Measurements from ENCODE around the gene PDE4B.

DNA sequence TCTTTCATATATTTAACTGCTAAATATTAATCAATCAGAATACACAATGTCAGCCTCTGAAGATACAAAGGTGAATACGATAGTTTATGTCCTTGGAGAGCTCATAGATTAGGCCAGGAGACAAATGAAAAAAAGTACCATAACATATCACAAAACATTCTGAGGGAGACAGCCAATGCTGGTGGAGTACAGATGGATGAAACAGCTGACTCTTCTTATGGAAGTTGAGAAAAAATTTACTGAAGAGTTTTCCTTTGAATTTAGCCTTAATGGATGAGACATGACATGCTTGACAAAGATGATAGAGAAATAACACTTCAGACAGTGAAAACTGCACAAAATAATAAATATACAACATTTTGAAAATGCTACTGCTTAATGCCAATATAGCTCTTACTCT, 193.5 kb downstream of the PDE4B start:
- TF ChIP-seq, protein P1, sequence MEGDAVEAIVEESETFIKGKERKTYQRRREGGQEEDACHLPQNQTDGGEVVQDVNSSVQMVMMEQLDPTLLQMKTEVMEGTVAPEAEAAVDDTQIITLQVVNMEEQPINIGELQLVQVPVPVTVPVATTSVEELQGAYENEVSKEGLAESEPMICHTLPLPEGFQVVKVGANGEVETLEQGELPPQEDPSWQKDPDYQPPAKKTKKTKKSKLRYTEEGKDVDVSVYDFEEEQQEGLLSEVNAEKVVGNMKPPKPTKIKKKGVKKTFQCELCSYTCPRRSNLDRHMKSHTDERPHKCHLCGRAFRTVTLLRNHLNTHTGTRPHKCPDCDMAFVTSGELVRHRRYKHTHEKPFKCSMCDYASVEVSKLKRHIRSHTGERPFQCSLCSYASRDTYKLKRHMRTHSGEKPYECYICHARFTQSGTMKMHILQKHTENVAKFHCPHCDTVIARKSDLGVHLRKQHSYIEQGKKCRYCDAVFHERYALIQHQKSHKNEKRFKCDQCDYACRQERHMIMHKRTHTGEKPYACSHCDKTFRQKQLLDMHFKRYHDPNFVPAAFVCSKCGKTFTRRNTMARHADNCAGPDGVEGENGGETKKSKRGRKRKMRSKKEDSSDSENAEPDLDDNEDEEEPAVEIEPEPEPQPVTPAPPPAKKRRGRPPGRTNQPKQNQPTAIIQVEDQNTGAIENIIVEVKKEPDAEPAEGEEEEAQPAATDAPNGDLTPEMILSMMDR (IDR thresholded peaks at IDR 0.05), result no peak
- TF ChIP-seq EZH2 (IDR thresholded peaks at IDR 0.05) (no peak), EZH2phosphoT487 (IDR thresholded peaks at IDR 0.05) (no peak)
